Suprapubic skin (tissue), 4 donors: ENCODE results near the gene TMBIM4. TPM values are rescaled to one million over a fixed set of nuclear protein-coding genes. Genes with fewer than 3 reads are reported as not detected.
A peak's percentile ranks its signal among the peaks of the same experiment; 100 is the strongest.

Experiments used
- DNase-seq, 2 donors: peaks; one replicate each; pipeline ENCODE4 v3.0.0-alpha.2; 2019; ENCODE audit warnings: low spot score in 2 of 2
- H3K27ac ChIP-seq: fragments of 200-600 bp; sonication (generic); one replicate; pipeline ENCODE4 v1.5.1; 2019
- H3K27me3 ChIP-seq: fragments of 200-600 bp; sonication (generic); one replicate; pipeline ENCODE4 v1.5.1; 2019
- H3K36me3 ChIP-seq: fragments of 200-600 bp; sonication (generic); one replicate; pipeline ENCODE4 v1.5.1; 2019
- H3K4me1 ChIP-seq: fragments of 200-600 bp; sonication (generic); one replicate; pipeline ENCODE4 v1.5.1; 2019
- H3K4me3 ChIP-seq: fragments of 200-600 bp; sonication (generic); one replicate; pipeline ENCODE4 v1.5.1; 2019; ENCODE audit warnings: mild to moderate bottlenecking
- H3K9me3 ChIP-seq: fragments of 200-600 bp; sonication (generic); one replicate; pipeline ENCODE4 v1.5.1; 2019
- CTCF ChIP-seq, 2 donors: fragments of 200-600 bp in 1 of 2; fragments of 450-650 bp in 1 of 2; sonication (generic) in 1 of 2; IDR thresholded peaks; one replicate each; pipeline ENCODE4 v1.5.1; 2016 to 2019; ENCODE audit warnings: antibody characterized with exemption in 2 of 2, mild to moderate bottlenecking in 1 of 2, moderate library complexity in 1 of 2
- EP300 ChIP-seq: sonication (generic); formaldehyde crosslinking; IDR thresholded peaks from one replicate; pipeline ENCODE4 v1.6.1; 2017; ENCODE audit warnings: antibody characterized with exemption
- POLR2A ChIP-seq, 2 donors: fragments of 450-650 bp; IDR thresholded peaks; one replicate each; pipeline ENCODE4 v1.6.1; 2017; ENCODE audit warnings: antibody characterized with exemption in 2 of 2, mild to moderate bottlenecking in 2 of 2, moderate library complexity in 2 of 2
- POLR2AphosphoS5 ChIP-seq, 3 donors: sonication (generic); formaldehyde crosslinking; IDR thresholded peaks; one replicate each; pipeline ENCODE4 v1.6.1; 2017; ENCODE audit warnings: antibody characterized with exemption in 3 of 3
- WGBS: methylation state at CpG from one replicate; pipeline ENCODE4 v1.1.5; 2018; 5-methylcytosine and 5-hydroxymethylcytosine counted together
- total RNA-seq, 4 donors: library from RNA; depleted of rRNA; stranded (reverse); fragments of >200 nt; gene quantifications; one replicate each; pipeline ENCODE4 v1.1.0, GENCODE V29; 2016

TMBIM4 gene
- total RNA-seq, 4 donors from 2014 or later: 48.6 to 136 (median 108) TPM

- 67% methylated on average over 7 of the region's 7 CpGs for WGBS
- Histone ChIP-seq H3K9me3 (peaks cover 22% of the 10 kb centered on the region), H3K4me3 (no peak overlapping the region), H3K36me3 (peaks cover 29% of the 10 kb centered on the region), H3K4me1 (peaks cover 8% of the 10 kb centered on the region), H3K27me3 (no peaks in the 10 kb centered on the region), H3K27ac (no peak overlapping the region)
- DNase-seq: no peak
- TF ChIP-seq EP300 (no peak), CTCF (IDR thresholded peaks at IDR 0.05) (peak; percentile 3 to 38)
These were observed 24.7 kb downstream of the TMBIM4 start for GRCh38 chr12:66144791-66145754.

- H3K36me3 ChIP-seq: peaks cover 36% of the 10 kb centered on the region
- 94% methylated on average over 1 of the region's 1 CpG for WGBS
These were observed 25.9 kb downstream of the TMBIM4 start for GRCh38 chr12:66143868-66144267.

GRCh38 chr12:66142826-66143225 is 27.0 kb downstream of the TMBIM4 start:
- Histone ChIP-seq H3K27me3 (no peaks in the 10 kb centered on the region), H3K4me1 (peaks cover 8% of the 10 kb centered on the region), H3K27ac (no peak overlapping the region), H3K9me3 (peaks cover 22% of the 10 kb centered on the region), H3K36me3 (peaks cover 45% of the 10 kb centered on the region), H3K4me3 (no peak overlapping the region)
- DNase-seq: no peak
- TF ChIP-seq POLR2AphosphoS5 (IDR thresholded peaks at IDR 0.05) (no peak), POLR2A (IDR thresholded peaks at IDR 0.05) (no peak), EP300 (no peak), CTCF (IDR thresholded peaks at IDR 0.05) (no peak)

More at GRCh38 chr12:66143868-66144267, 25.9 kb downstream of the TMBIM4 start:
- Histone ChIP-seq H3K4me1 (peaks cover 8% of the 10 kb centered on the region), H3K4me3 (no peak overlapping the region), H3K9me3 (peaks cover 22% of the 10 kb centered on the region), H3K27ac (no peak overlapping the region), H3K27me3 (no peaks in the 10 kb centered on the region)
- TF ChIP-seq CTCF (IDR thresholded peaks at IDR 0.05) (no peak), EP300 (no peak), POLR2A (IDR thresholded peaks at IDR 0.05) (no peak), POLR2AphosphoS5 (IDR thresholded peaks at IDR 0.05) (no peak)
- DNase-seq: no peak

- peaks cover 22% of the 10 kb centered on the region for H3K9me3 ChIP-seq
- peaks cover 8% of the 10 kb centered on the region for H3K4me1 ChIP-seq
- H3K36me3 ChIP-seq: peaks cover 58% of the 10 kb centered on the region
- DNase-seq: no peak
- H3K27me3 ChIP-seq: no peaks in the 10 kb centered on the region
- no peak overlapping the region for H3K27ac ChIP-seq
- H3K4me3 ChIP-seq: no peak overlapping the region
- WGBS: 96% methylated on average over 2 of the region's 2 CpGs
- no peak for TF ChIP-seq CTCF (IDR thresholded peaks at IDR 0.05)
- TF ChIP-seq POLR2AphosphoS5 (IDR thresholded peaks at IDR 0.05): no peak
- no peak for TF ChIP-seq EP300
- no peak for TF ChIP-seq POLR2A (IDR thresholded peaks at IDR 0.05)
These were observed 28.5 kb downstream of the TMBIM4 start for GRCh38 chr12:66141299-66141698.

- no peak for DNase-seq
- TF ChIP-seq POLR2A (IDR thresholded peaks at IDR 0.05): no peak
- no peak for TF ChIP-seq CTCF (IDR thresholded peaks at IDR 0.05)
- TF ChIP-seq POLR2AphosphoS5 (IDR thresholded peaks at IDR 0.05): no peak
- TF ChIP-seq EP300: no peak
- H3K36me3 ChIP-seq: peaks cover 61% of the 10 kb centered on the region
- no peaks in the 10 kb centered on the region for H3K27me3 ChIP-seq
- no peak overlapping the region for H3K4me3 ChIP-seq
- H3K9me3 ChIP-seq: peaks cover 22% of the 10 kb centered on the region
- peaks cover 8% of the 10 kb centered on the region for H3K4me1 ChIP-seq
- H3K27ac ChIP-seq: no peak overlapping the region
These were observed 29.1 kb downstream of the TMBIM4 start for GRCh38 chr12:66140731-66141130.
